SK-N-MC (cell line): Measurements from ENCODE around the gene SBSN.

Experiments used
- DNase-seq: peaks from one replicate; pipeline ENCODE4 v3.0.0-alpha.2; 2011; ENCODE audit warnings: low read depth, low spot score
- H3K27ac ChIP-seq: fragments of 200-600 bp; sonication (generic); 2 replicates; pipeline ENCODE4 v1.5.1; 2016; ENCODE audit warnings: mixed run types
- H3K36me3 ChIP-seq: fragments of 200-600 bp; sonication (generic); 2 replicates; pipeline ENCODE4 v1.6.1; 2017; ENCODE audit warnings: antibody characterized with exemption, low read length, mixed read lengths; ENCODE audit not compliant: insufficient read depth
- H3K4me3 ChIP-seq: fragments of 200-600 bp; sonication (generic); 2 replicates; pipeline ENCODE4 v1.5.1; 2016
- H3K9ac ChIP-seq: fragments of 200-600 bp; sonication (generic); 2 replicates; pipeline ENCODE4 v1.8.0; 2017; ENCODE audit warnings: mixed run types, mixed read lengths; ENCODE audit not compliant: insufficient read length
- H3K9me3 ChIP-seq: fragments of 200-600 bp; sonication (generic); 2 replicates; pipeline ENCODE4 v1.6.1; 2017; ENCODE audit warnings: low read depth, mild to moderate bottlenecking, antibody characterized with exemption, low read length, moderate library complexity, mixed read lengths
- EZH2 ChIP-seq: fragments of 200-600 bp; sonication (generic); IDR thresholded peaks from one replicate; pipeline ENCODE4 v1.6.1; 2017; ENCODE audit warnings: antibody characterized with exemption
- FOXP2 ChIP-seq: optimal IDR thresholded peaks from 2 replicates; pipeline ENCODE3; 2011; ENCODE audit warnings: mild to moderate bottlenecking, moderate library complexity; ENCODE audit not compliant: insufficient read depth; ENCODE audit errors: extremely low read length, control extremely low read depth
- POLR2AphosphoS5 ChIP-seq: IDR thresholded peaks from 2 replicates; pipeline ENCODE4 v1.6.1; 2012; ENCODE audit warnings: mild to moderate bottlenecking, low read depth, low read length, borderline replicate concordance

The SBSN gene

GRCh38 chr19:35540356-35540927 is 12.3 kb upstream of the SBSN start:
- Histone ChIP-seq H3K27ac (no peak overlapping the region), H3K4me3 (no peak overlapping the region), H3K36me3 (no peaks in the 10 kb centered on the region), H3K9me3 (no peaks in the 10 kb centered on the region), H3K9ac (no peak overlapping the region)
- DNase-seq: no peak
- no peak for TF ChIP-seq FOXP2
- TF ChIP-seq EZH2: no peak
- TF ChIP-seq POLR2AphosphoS5: no peak

DNA sequence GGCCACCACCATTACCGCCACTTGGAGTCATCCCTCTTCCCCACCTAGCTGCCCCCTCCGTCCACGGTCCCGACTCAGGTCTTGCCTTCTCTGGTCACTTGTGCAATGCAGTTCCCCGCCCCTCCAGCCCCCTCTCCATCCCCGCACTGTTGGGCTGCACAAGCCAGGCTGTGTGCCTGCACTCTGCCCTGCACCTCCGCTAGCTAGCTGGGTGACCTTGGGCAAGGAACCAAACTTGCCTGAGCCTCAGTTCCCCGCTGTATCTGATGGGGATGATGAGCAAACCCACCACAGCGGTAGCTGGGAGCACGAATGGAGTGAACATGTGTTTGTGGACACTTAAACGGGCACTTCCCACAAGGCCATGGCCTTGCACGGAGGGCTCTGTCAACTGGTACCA is 11.7 kb upstream of the SBSN start:
- Histone ChIP-seq H3K9ac (no peak overlapping the region), H3K27ac (no peak overlapping the region), H3K4me3 (no peak overlapping the region), H3K36me3 (no peaks in the 10 kb centered on the region), H3K9me3 (no peaks in the 10 kb centered on the region)
- no peak for DNase-seq
- TF ChIP-seq POLR2AphosphoS5 (no peak), EZH2 (no peak), FOXP2 (no peak)

- no peaks in the 10 kb centered on the region for H3K9me3 ChIP-seq
Measured at GRCh38 chr19:35539314-35539713, 11.2 kb upstream of the SBSN start.

DNA sequence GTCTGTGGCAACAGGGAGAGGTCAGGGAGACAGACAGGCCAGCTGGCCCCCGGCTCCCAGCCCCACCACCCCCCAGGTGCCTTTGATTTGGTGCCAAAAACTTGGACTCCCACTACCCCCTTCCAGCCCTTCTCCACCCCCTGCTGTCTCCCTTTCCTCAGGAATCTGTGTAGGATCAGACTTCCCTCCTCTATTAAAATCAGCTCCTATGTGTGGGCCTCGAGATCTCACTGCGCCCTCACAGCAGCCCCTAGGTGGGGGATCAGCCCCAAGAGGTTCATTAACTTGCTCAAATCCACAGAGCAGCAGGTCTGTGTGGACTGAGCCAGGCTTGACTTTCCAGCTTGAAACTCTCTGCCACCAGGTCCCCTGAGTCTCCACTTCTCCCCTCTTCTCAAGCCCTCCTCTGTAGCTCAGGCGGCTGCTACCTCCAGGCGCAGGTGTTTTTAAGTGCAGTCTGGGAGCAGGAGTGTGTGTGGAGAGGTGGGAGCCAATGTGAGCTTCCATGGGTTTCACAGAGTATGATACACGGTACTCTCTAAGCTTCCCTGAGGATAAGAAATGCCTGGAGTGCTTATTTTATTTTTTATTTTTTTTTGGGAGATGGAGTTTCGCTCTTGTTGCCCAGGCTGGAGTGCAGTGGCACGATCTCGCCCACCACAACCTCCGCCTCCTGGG is 6.8 kb upstream of the SBSN start:
- TF ChIP-seq EZH2: no peak
- H3K9me3 ChIP-seq: no peaks in the 10 kb centered on the region
- no peak overlapping the region for H3K4me3 ChIP-seq
- no peak overlapping the region for H3K9ac ChIP-seq
- no peak overlapping the region for H3K27ac ChIP-seq
- H3K36me3 ChIP-seq: no peaks in the 10 kb centered on the region
- DNase-seq: no peak

More at GRCh38 chr19:35539314-35539713, 11.2 kb upstream of the SBSN start:
- no peak for TF ChIP-seq FOXP2
- no peak for TF ChIP-seq EZH2
- no peak for TF ChIP-seq POLR2AphosphoS5
- H3K36me3 ChIP-seq: no peaks in the 10 kb centered on the region
- H3K4me3 ChIP-seq: no peak overlapping the region
- no peak overlapping the region for H3K27ac ChIP-seq
- H3K9ac ChIP-seq: no peak overlapping the region
- no peak for DNase-seq

DNA sequence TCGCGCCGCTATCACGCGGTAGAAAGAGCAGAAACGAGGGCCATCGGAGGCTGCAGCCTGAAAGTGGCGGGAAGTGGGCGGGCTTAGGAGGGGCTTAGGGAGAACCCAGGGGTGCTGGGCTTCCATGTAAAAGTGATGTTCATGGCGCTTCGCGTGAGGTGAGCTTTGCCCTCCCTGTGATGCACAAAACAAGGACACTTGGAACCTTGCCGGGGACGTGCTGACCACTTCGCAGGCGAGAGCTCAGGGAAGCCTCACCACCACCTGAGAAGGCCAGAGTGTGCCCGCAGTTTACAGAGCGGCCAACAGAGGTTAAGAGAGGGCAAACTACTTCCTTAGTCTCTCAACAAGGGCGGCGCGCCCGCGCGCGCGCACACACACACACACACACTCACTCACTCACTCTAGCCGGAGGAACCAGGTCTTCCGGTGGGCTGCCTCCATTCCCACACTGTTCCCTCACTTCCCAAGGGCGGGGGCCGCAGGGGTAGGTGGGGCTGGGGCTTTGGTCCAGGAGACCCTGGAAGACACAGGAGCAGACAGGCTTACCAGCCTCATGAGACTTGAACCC is 5.8 kb upstream of the SBSN start:
- no peaks in the 10 kb centered on the region for H3K36me3 ChIP-seq
- H3K9ac ChIP-seq: no peak overlapping the region
- TF ChIP-seq EZH2 (no peak), POLR2AphosphoS5 (no peak), FOXP2 (no peak)
- no peak for DNase-seq
- H3K4me3 ChIP-seq: no peak overlapping the region
- no peaks in the 10 kb centered on the region for H3K9me3 ChIP-seq
- H3K27ac ChIP-seq: no peak overlapping the region

DNA sequence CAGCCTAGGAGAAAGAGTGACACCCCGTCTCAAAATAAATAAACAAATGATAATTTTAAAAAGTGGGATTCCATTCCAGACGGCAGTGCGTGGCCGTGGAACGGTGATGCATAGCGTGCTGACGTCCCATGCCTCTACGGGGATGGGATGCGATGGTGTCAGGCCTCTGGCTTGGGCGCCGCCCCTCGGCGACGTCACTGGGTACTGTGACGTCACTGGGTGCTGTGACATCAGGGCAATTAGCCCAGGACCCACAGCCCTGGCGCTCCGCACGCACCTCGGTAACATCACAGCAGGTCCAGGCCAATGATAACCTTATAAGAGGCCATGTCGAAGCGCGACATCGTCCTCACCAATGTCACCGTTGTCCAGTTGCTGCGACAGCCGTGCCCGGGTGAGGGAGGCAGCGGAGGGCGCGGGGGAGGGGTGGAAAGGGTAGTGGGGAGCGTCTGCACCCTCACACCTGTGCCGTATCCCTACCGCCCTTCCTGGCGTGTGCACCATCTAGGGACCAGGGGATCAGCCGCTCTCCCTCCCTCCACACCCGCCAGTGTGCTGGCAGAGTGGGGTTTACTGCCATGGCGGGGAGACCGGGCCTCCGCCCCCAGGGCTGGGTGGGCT is 5.2 kb upstream of the SBSN start, which contains the start of gene GAPDHS:
Gene GAPDHS (plus strand): TSS at position 256 of the 621 bp plus-strand sequence. CDS start 72 bp downstream, at position 328.
- no peak within 1 kb of the TSS for H3K9ac ChIP-seq
- TF ChIP-seq FOXP2: no peak
- no peak for TF ChIP-seq POLR2AphosphoS5
- no peak for TF ChIP-seq EZH2

GRCh38 chr19:35531291-35531690 is 3.2 kb upstream of the SBSN start:
- no peak overlapping the region for H3K27ac ChIP-seq
- DNase-seq: no peak
- no peaks in the 10 kb centered on the region for H3K36me3 ChIP-seq
- no peak for TF ChIP-seq POLR2AphosphoS5
- no peak for TF ChIP-seq FOXP2
- no peak for TF ChIP-seq EZH2
- no peak overlapping the region for H3K9ac ChIP-seq
- no peaks in the 10 kb centered on the region for H3K9me3 ChIP-seq
- no peak overlapping the region for H3K4me3 ChIP-seq

More for the DNA sequence above, 5.2 kb upstream of the SBSN start, which contains the start of gene GAPDHS:
- Histone ChIP-seq H3K9me3 (no peaks in the 10 kb centered on the region), H3K27ac (no peak within 1 kb of the TSS), H3K4me3 (no peak within 1 kb of the TSS), H3K36me3 (no peaks in the 10 kb centered on the region)
- no peak for DNase-seq
